Measurements from ENCODE around the gene RPS27.
"Not testable (repeated sequence)": the region's sequence is repeated elsewhere in the genome, so short reads cannot be mapped to it uniquely, and the experiment has no call there.

RPS27 gene

DNA sequence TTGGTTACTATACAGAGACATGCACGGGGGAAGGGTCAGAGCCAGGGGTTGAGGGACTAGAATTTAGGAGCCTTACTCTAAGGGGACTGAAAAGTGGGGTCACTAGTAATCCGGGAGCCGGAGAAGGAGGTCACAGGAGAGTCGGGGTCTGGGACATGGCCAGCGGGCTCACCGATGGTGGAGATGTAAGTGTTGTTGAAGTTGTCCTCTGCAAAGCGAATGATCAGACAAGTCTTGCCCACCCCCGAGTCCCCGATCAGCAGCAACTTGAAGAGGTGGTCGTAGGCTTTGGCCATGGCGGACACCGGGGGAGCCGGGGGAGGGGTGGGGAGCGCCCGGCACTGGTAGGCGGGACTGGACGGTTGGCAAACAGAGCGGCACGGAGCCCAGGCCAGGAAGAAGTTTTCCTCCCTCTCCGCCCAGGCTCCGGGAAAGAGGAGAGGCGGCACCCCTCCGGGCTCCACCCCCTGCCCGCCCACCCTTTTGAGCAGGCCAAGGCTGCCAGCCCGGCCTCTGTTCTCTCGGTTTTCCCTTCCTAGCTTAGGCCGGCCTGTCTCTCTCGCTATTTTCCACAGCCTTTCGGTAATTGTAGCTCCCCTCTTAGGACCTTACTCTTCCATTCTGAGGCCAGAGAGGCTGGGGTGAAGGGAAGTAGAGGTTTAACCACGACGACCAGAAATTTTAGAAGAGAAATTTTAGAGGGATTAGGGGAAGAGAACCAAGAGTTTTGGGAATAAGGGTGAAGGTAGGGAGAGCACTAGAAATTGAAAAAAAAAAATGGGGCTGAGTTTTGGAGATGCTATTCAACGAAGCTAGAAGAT, 4.4 kb upstream of the RPS27 start, which contains the start of gene RAB13:
TSS of gene RAB13 (minus strand) at position 399 of the 821 bp plus-strand sequence. CDS start at position 296, 103 bp downstream.
- DNase-seq (ENCODE audit: low read depth) = peak; percentile 65

DNA sequence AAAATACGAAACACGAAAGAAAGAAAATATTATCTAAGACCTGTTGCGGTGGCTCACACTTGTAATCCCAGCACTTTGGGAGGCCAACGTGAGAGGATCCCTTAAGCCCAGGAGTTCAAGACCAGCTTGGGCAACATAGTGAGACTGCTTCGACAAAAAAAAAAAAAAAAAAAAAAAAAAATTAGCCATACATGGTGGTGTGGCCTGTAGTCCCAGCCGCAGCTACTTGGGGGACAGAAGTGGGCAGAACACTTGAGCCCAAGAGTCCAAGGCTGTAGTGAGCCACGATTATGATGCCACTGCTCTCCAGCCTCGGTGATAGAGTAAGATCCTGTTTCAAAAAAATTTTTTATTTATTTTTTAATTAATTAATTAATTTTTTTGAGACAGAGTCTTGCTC, 2.9 kb upstream of the RPS27 start:
- no peak for DNase-seq (ENCODE audit: low read depth)

DNA sequence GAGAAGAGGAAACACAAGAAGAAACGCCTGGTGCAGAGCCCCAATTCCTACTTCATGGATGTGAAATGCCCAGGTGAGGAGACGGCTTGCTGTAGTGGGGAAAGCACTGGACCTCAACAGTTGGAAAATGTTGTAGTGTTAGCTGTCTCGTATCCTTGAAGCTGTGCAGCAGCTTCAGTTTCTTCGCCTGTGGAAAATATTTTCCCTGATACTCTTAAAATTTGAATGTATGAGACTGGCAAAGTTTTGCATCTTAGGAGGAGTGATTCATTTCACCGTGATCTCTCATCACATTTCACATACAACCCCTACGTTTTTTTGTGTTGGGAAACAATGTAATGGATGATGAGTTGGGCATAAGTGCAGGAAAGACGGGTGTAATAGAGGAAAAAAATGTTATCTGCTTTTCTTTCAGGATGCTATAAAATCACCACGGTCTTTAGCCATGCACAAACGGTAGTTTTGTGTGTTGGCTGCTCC, 629 bp downstream of the RPS27 start:
- DNase-seq (ENCODE audit: low read depth) = no peak

DNA sequence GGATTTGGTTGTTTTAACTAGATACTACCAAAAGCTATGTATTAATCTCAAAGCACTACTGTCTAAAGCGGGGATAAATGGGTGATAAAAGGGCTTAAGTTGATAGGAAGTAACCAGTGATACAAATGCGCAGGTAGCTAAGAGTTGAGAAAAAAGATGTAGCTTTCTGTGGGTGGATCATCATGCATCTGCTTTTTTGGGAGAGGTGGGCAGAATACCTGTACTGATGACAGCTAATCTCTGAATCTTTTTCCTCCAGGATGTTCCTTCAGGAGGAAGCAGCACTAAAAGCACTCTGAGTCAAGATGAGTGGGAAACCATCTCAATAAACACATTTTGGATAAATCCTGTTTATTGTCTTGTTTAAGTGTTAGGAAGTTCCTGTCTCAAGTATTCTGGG, 1.2 kb downstream of the RPS27 start:
- DNase-seq (ENCODE audit: low read depth) = no peak

GRCh38 chr1:153995202-153995601, 4.6 kb downstream of the RPS27 start:
- DNase-seq (ENCODE audit: low read depth) = no peak

DNA sequence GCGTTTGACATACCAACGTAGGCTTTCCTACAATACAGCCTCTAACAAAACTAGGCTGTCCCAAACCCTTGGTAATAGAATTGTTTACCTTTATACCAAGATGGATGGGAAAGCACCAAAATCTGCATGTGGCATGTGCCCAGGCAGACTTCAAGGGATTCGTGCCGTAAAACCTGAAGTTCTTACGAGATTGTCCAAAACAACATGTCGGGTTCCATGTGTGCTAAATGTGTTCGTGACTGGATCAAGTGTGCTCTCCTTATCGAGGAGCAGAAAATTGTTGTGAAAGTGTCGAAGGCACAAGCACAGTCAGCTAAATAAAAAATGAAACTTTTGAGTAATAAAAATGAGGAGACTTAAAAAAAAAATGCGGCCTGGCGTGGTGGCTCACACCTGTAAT, 5.1 kb downstream of the RPS27 start:
- no peak for DNase-seq (ENCODE audit: low read depth)

- not testable (repeated sequence) for DNase-seq (ENCODE audit: low read depth)
Observed at GRCh38 chr1:153996882-153997281, 6.3 kb downstream of the RPS27 start.

DNA sequence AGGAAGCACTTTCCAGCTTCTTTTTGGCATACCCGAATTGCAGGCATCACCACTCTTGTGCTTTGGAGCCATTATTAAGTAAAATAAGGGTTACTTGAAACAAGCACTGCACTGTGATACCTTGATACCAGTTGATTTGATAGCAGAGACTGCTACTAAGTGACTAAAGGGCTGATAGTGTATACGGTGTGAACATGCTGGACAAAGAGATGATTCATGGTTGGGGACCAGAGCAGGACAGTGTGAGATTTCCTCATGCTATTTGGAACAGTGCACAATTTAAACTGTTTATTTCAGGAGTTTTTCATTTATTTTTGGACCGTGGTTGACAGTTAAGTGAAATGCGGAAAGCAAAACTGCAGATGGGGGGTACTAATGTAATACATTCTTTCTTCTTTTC, 9.9 kb downstream of the RPS27 start:
- no peak for DNase-seq (ENCODE audit: low read depth)

GRCh38 chr1:154006136-154006535, 15.6 kb downstream of the RPS27 start:
- no peak for DNase-seq (ENCODE audit: low read depth)

DNA sequence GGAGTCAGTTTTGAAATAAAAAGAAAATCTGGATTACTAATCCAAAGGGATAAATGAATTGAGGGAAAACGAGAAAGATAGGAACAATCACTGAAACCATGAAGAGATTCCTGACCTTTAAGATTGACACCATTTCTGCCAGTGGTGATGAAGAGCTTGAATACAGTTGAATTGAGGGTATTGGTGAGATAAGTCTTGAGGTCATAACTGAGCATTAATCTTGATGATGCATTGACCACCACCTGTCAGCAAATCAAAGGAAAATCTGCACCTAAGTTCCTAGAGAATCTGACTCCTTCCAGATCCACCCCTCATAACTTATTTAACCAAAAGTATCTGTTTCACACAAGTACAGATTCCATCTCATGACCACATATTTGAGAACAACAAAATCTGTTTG, 21.6 kb downstream of the RPS27 start:
- no peak for DNase-seq (ENCODE audit: low read depth)

DNA sequence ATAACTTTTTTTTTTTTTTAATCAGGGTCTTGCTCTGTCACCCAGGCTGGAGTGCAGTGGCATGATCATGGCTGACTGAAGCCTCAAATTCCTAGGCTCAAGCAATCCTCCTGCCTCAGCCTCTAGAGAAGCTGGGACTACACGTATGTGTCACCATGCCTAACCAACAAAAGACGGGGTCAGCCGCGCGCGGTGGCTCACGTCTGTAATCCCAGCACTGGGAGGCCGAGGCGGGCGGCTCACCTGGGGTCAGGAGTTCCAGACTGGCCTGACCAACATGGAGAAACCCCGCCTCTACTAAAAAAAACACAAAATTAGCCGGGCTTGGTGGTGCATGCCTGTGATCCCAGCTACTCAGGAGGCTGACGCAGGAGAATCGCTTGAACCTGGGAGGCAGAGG, 22.0 kb downstream of the RPS27 start:
- not testable (repeated sequence) for DNase-seq (ENCODE audit: low read depth)

GRCh38 chr1:154014154-154014907, 23.8 kb downstream of the RPS27 start:
- no peak for DNase-seq (ENCODE audit: low read depth)

- DNase-seq (ENCODE audit: low read depth) = no peak
Observed at GRCh38 chr1:154019269-154019668, 28.7 kb downstream of the RPS27 start.

GRCh38 chr1:154019940-154020339, 29.4 kb downstream of the RPS27 start:
- DNase-seq (ENCODE audit: low read depth) = no peak

DNA sequence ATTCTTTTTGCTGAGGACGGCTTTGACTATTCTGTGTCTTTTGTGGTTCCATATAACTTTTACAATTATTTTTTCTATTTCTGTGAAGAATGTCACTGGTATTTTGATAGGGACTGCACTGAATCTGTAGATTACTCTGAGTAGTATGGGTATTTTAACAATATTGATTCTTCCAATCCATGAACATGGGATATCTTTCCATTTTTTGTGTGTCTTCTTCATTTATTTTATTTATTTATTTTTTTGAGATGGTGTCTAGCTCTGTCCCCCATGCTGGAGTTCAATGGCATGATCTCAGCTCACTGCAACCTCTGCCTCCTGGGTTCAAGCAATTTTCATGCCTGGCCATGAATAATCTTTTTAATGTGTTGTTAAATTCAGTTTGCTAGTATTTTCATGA, 43.1 kb downstream of the RPS27 start:
- DNase-seq (ENCODE audit: low read depth) = not testable (repeated sequence)

Data from CMK (cell line).